IPS-11a (cell line): ENCODE results near the gene TSPAN11.
"Not testable (repeated sequence)": the region's sequence is repeated elsewhere in the genome, so short reads cannot be mapped to it uniquely, and the experiment has no call there.

Experiments
- H3K4me3 ChIP-seq: one replicate; pipeline ENCODE4 v1.5.1; 2013; ENCODE audit warnings: low read depth, low read length, control low read depth

Gene TSPAN11

DNA sequence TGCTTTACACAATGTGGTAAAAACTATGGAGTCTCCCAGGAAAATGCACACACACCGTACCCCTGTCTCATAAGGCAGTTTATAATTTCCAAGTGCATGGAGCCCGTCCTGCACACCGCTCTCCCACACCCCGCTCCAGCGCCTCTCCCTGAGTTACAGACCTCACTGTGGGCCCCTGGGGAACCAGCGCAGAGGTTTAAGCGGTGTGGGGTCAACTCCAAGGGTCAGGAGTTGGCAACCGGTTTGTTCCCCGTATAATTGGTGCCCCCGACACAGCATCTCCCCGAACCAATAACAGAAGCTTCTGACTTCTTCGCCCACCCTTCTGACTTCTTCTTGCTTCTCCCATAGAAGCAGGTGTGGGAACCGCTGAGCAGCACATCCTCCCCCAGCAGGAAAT lies 88.7 kb downstream of the TSPAN11 start:
- no peak overlapping the region for H3K4me3 ChIP-seq

DNA sequence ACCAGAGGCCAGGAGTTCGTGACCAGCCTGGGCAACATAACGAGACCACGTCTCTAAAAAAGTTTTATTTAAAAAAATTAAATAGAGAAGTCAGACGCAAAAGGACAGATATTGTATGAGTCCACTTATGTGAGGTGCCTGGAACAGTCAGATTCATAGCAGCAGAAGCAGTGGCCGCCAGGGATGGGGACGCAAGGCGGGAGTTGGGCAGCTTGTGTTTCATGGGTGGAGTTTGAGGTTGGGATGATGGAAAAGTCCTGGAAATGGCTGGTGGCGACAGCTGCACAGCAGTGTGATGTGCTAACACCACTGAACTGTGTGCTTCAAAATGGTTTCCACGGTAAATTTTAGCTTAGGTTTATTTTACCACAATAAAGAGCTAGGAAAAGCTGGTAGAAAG lies 89.5 kb downstream of the TSPAN11 start:
- no peak overlapping the region for H3K4me3 ChIP-seq

DNA sequence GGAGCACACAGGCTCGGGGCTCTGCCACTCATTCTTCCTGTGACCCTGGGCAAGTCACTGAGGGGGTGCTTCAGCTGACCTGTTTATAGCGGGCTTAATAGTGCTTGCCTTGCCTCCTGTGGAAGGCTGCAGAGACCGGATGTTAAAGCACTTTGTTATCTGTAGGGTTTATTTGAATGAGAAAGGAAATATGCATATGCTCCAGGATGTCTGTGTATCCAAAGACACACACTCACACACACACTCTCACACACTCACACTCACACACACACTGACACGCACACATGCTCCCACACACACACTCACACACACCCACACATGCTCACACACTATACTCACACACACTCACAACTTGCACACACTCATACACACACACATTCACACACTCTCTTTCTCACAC lies 91.0 kb downstream of the TSPAN11 start:
- H3K4me3 ChIP-seq, result no peak overlapping the region

DNA sequence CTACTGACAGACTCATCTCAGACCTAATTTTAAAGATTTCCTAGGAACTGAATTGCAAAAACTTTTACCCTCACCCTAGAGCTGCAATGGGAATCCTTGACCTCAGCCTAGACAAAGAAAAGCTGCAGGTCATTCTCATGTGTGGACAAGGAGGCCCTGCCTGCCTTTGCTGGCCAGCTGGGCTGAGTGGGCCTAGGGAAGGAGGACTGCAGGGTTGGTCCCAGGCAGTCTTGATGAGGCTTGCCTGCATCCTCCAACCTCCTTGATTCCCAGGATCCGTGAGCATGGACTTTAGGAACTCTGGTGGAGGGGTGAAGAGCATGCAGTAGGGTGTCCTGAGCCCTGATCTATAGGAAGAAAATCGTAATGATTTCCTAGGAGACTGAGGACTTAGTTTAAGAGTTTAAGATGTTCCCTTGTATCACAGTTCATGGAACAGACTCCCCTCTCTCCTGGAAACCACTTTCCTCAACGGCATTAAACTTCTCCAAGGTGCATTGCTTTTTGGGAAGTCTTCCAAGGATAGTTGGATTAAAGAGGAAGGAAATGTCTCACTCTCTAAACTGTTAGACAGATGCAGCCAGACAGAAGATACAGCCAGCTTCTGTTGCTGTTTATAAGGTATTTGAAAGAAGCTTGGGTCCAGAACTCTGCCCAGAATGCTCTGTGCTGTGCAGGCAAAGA lies 91.7 kb downstream of the TSPAN11 start:
- no peak overlapping the region for H3K4me3 ChIP-seq

DNA sequence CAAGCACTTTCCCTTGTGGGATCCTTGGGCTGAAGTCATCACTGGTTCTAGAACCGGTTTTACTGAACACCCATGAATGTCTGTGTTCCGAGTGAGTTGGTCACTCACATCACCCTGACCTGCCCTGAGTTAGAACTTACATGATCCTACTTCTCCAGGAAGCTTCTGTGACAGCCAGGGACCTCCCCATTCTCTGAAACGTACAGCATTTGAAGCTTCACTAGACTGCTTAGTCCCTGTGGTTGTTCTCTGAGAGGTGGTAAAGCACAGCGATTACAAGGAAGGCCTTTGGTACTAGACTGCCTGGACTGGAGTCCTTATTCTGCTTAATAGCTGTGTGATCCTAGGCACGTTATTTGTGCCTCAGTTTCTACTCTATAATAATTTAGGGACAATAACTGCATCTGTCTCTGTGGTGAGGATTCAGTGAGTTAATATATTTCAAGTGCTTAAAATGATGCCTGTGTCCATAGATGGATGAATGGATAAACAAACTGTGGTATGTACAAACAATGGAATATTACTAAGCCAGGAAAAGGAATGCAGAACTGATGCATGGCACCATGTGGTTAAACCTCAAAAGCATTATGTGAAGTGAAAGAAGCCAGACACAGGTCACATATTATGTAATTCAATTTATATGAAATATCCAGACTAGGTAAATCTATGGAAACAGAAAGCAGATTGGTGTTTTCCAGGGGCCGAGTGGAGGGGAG lies 92.4 kb downstream of the TSPAN11 start:
- no peak overlapping the region for H3K4me3 ChIP-seq

DNA sequence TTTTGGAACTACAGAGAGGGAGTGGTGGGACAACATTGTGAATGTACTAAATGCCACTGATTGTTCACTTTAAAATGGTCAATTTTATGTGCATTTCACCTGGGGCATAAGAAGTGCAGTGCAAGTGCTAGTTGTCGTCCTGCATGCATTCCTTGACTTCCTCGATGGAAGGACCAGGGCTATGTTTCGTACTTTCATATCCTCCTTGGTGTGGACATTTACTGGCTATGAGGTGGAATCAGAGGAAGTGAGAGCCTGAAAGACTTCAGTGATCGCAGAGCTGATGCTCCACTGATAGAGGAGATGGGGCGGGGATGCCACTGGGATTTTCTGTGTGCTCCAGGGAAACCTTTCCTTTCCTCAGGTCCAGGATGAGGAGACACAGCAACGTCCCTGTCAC lies 93.0 kb downstream of the TSPAN11 start:
- H3K4me3 ChIP-seq, result no peak overlapping the region

DNA sequence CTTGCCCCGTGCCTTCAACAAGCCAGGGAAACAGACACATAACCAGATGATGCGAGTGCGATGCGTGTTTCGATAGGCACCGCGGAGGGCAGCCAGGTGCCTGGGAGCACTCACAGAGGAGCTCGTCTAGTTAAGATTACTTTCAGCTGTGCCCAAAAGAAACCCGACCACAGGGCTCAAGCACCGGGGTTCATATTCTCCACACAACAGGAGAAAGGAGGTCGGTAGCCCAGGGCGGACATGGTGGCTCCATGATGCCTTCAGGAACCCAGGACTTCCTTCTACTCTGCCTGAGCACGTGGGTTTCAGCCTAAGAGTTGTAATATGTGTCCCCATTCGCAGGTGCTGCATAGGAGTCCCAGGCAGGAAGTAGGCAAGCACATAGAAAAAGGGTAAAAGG lies 93.4 kb downstream of the TSPAN11 start:
- no peak overlapping the region for H3K4me3 ChIP-seq

DNA sequence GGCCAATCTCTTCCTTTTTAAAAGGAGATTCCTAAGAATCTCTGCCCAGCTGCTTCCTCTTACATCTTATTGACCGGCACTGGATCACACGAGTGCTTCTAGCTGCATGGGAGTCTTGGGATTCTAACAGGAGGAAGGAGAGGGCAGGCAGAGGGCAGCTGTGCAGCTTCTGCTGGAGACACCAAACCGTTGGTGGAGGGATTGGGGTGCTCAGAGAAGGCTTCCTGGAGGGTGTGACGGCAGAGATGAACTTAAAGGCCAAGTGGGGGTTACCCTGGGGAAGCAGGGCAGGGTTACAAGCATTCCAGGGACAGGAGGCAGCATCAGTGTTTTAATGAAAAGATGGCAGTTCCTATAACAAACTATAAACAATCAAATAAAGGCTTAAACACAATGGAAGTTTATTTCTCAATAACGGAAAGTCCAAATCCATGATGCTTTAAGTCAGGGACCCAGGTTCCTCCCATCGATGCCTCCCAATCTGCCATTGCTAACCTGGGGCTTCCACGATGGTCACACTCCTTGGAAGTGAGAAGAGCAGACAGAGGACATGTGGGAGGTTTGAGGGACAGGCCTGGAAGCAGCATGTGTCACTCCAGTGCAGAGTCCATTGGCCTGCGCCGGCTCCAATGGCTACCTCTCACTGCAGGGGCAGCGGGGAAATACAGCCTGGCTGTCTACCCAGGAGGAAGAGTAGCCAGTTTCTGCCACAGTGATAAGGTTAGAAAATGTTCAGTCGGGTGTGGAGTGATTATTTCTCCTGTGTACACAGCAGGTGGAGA lies 94.0 kb downstream of the TSPAN11 start:
- H3K4me3 ChIP-seq, result no peak overlapping the region

DNA sequence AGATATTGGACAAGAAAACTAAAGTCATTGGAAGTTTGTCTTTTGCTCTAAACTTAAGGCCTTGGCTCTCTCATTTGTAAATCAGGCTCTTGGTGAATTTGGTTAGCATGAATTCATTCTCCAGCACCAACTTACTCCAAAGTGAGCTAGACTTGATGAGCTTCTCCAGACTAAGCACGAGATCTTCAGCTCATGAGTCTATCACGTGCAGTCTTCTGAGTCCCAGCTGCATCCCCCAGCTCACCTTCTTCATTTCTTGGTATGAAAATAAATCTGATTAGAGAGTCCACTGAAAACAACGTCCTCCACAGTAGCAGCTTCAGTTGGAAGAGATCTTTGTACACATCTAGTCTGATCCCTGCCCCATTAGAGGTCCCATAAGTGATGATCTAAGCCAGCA lies 94.6 kb downstream of the TSPAN11 start:
- H3K4me3 ChIP-seq, result no peak overlapping the region

DNA sequence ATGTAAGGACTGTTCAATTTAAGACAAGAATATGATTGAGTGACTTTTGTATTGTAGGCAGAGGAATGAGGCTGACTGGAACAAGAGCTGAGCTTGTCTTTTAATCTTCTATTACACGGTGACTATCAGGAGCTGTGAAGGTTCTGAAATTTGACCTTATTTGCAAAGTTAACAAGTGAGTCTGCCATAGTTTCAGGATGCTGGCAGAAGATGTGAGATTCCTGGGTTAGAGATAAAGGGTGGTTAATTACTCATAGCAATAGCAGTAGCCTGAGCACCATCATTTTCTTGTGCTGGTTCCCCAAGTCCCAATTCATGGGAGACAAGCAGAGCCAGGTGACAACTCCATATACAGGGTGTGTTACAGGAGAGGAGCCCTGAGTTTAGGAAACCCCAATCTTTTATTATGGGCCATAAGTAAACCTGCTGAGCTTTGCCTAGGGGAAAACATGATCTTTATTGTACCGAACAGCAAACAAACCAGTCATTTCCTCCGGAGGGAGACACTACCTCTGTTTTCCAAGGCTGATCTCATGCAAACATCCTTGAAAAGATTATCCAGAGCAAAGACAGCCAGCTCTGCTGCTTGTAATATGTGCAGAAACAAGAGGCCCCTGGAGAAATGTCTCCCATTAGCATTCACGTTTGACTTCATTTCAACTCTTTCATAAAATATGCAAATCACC lies 95.4 kb downstream of the TSPAN11 start:
- no peak overlapping the region for H3K4me3 ChIP-seq

DNA sequence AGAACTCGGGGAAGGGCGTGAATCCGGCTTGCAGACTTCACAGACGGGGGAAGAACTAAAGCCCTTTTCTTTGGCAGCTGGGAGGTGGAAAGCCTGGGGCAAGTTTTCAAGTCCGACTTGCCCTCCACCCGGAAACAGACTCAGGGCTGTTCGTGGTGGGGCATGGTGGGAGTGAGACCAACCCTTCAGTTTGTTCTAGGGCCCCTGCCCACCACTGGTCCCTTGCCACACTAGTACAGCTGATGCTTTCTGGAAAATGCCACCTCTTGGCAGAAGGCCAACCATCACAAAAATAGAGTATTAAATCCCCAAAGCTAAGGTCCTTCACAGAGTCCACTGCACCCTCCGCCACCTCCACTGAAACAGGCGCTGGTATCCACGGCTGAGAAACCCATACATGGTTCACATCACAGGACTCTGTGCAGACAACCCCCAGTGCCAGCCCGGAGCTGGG lies 96.8 kb downstream of the TSPAN11 start:
- H3K4me3 ChIP-seq, result no peak overlapping the region

DNA sequence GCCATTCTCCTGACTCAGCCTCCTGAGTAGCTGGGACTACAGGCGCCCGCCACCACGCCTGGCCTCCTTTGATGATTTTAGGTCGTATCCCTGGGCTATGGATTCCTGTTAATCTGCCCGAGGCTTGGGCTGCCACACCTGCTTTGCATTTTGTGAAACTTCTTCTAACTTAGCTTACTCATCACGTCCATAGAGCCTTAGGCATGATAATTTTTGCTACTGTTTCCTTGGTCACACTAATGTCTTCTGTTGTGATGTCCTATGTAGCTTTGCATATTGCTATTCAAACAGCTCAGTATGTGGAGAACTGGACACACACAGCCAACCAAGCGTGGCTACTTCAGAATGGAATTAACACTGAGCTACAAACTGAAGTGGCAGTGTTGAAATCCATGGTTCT lies 99.7 kb downstream of the TSPAN11 start:
- H3K4me3 ChIP-seq, result no peak overlapping the region

DNA sequence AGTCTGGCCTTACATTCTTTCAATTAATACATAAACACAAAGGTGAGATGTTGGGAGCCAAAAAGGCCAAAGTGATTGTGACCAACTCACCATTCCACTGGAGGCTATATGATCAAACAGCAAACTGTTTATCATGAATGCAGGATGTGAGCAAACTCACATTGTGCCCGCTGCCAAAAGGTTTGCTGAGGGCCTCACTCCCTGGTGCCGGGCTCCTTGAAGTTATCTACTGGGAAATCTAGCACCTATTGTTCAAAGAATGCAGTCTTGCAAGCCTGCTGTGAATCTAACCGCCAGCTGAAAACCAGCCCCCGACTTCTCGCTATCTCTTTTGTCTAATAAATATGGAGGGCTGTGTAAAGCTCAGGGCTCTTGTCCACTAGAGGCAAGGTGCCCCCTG lies 100.5 kb downstream of the TSPAN11 start:
- H3K4me3 ChIP-seq, result not testable (repeated sequence)

DNA sequence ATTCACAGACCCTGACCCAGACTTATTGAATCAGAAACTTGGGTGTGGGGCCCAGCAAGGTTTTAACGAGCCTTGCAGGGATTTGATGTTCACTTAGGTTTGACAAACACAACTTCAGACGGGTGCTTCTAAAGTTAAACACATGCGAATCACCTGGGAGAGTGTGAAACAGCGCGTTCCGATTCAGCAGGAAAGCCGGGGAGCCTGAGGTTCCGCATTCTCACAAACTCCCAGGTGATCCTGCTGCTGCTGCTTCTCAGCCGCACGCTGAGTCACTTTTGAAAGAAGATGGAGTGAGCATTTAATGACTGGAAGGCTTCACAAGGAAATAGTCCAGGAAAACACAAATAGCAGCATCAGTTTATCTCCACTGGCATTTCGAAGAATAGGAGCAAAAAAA lies 102.9 kb downstream of the TSPAN11 start:
- no peak overlapping the region for H3K4me3 ChIP-seq

DNA sequence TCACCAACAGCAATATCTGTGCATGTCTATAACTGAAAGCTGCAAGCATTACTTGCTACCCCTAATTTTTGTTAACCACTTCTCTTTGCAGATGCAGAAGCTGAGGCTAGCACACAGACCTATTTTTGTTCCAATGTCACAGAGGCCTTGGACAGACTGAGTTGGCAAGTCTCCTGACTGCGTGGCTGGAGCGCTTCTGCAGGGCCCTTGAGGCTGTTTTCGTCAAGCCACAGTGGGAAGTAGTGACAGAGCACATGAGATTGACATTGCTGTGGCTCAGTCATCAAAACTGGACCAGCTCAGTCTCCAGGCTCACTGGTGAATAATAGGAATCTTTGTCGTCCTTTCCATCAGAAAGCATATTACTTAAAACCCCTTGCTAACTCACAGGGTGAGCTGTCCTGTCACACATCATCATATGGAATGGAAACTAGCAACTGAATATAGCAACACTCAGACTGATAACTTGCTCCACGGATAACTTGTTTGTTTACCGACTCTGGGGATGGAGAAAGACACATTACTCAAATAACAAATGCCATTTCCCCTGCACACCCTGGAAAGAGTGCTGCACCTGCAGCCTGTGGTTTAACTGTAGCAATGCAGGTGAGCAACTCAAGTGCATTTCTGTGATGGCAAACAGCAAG lies 103.5 kb downstream of the TSPAN11 start:
- no peak overlapping the region for H3K4me3 ChIP-seq

DNA sequence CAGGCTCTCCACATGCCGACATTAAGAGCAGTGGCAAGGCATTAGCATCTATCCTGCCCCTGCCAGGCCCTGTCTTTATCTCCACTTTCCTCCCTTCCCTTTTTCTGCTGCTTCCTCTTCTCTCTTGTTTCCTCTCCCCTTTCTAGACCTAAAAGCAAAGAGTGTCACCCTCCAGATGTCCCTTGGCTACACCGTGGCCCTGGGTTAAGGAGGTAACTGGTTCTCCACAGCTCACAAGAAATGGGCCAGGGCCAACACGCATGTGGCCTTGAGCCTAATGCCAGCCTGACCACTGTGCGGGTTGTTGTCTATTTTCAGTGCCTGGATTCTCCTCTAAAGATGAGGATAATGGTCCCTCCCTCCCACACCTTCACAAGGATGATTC lies 105.4 kb downstream of the TSPAN11 start:
- H3K4me3 ChIP-seq, result no peak overlapping the region

DNA sequence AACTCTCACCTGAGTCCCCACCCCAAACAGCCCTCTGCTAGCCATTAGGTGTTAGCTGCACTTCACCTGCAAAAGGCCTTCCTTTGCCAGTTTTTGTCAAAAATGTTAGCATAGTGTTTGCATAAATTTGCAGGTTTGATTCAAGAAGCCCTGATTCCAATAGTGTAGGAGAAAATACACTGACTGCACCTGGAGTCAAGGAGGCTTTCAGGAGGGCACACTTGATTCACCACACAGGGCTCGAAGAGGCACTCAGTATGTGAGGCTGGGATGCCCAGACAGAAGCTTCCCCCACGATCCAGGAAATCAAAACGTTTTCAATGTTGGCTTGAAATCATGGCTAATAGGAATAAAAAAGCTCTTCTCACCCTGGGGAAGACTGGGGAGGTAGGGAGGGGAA lies 106.6 kb downstream of the TSPAN11 start:
- no peak overlapping the region for H3K4me3 ChIP-seq

DNA sequence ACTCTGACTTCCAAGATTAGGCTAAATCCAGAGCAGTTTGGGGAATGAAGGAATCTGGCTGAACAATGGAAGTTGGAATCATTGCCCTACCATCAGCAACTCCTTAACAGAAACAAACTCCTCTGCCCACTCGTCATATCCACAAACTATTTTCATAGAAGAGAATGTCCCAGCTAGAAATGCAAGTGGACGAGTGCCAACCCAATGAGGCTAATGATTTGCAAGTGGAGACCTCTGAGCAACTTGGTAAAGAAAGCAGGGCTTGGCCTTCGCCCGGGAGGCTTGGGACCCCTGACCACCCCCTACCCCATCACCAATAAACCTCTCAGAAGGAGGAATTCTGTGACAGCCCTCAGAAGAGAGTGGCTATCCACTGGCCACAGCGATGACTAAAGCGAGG lies 107.1 kb downstream of the TSPAN11 start:
- no peak overlapping the region for H3K4me3 ChIP-seq

DNA sequence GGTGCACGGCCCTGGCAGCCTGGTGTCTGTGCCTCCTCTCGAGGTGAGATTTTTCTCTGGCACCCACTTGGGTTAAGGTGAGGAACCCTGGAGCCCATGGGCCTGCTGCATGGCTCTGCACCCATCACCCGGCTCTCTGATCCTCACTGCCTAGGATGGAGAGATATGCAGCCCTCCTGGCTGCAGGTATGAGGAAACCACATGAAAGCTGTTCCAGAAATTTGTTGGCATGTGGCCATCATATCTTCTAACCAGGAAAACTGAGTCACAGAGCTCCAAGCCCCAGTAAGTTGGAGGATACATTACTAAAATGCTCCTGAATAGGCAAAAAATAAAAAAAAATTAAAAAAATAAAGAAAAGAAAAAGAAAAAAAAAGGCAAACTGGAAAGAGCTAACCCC lies 107.8 kb downstream of the TSPAN11 start:
- no peak overlapping the region for H3K4me3 ChIP-seq

DNA sequence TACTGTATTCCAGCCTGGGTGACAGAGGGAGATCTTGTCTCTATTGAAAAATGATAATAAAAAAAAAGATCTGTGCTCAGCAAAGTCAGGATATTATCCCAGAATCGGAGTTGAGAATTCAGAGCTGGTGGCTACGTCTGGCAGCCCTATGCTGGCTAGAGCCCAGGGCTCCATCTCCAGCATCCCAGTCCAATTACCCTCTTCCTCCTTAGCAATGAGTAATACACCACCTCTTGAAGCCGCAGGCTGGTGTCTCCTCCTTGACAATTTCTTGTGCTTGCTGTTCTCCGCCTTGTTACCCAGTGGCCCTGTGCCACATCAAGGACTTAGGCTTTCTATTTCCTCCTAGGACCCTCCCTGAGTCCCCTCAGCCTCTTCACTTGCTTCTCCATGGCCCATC lies 108.7 kb downstream of the TSPAN11 start:
- no peak overlapping the region for H3K4me3 ChIP-seq
